ENCODE results near the gene PPP1R37.

The PPP1R37 gene

GRCh38 chr19:45187421-45188100 lies 94.6 kb downstream of the PPP1R37 start:
- no peak overlapping the region for H3K4ac ChIP-seq (ENCODE audit: low read depth in 1 of 2, low read length in 2 of 2)
- H2BK15ac ChIP-seq (ENCODE audit: low read depth, poor library complexity, severe bottlenecking), result no peak overlapping the region
- H3K4me1 ChIP-seq (ENCODE audit: control insufficient read depth, insufficient read depth, low read depth, low read length), result peaks cover 4% of the 10 kb centered on the region
- H3K36me3 ChIP-seq (ENCODE audit: control insufficient read depth in 1 of 2, insufficient read depth in 2 of 2, low read depth in 1 of 2, low read length in 2 of 2), result peaks cover 0 to 2% of the 10 kb centered on the region in 2 experiments
- H2BK120ac ChIP-seq (ENCODE audit: low read depth, low read length), result no peak overlapping the region
- no peak overlapping the region for H4K8ac ChIP-seq (ENCODE audit: low read length)
- H3K14ac ChIP-seq (ENCODE audit: low read length in 2 of 2), result no peak overlapping the region
- no peak overlapping the region for H3K4me2 ChIP-seq (ENCODE audit: low read length, poor library complexity, severe bottlenecking)
- H3K23ac ChIP-seq (ENCODE audit: low read length in 2 of 2), result no peak overlapping the region
- H3K9ac ChIP-seq (ENCODE audit: low read length), result no peak overlapping the region
- peaks cover 3% of the 10 kb centered on the region for H3K79me1 ChIP-seq (replicated peaks; ENCODE audit: low read length, poor library complexity, severe bottlenecking)
- WGBS, result 42% methylated on average over 11 of the region's 12 CpGs
- DNase-seq, result no peak
- no peaks in the 10 kb centered on the region for H3K9me3 ChIP-seq (ENCODE audit: control insufficient read depth, low read length)
- H2AFZ ChIP-seq (ENCODE audit: low read depth, low read length), result no peak overlapping the region
- H2AK5ac ChIP-seq (ENCODE audit: low read length, severe bottlenecking), result no peak overlapping the region
- H3K4me3 ChIP-seq (ENCODE audit: insufficient read depth in 1 of 2, low read depth in 1 of 2, low read length in 2 of 2), result no peak overlapping the region
- H3K27ac ChIP-seq (ENCODE audit: low read length, poor library complexity, severe bottlenecking), result no peak overlapping the region
- no peak overlapping the region for H2BK12ac ChIP-seq (ENCODE audit: low read length in 2 of 2)
- H3K27me3 ChIP-seq (ENCODE audit: control insufficient read depth in 1 of 2, insufficient read depth in 1 of 2, low read length in 2 of 2), result no peaks in the 10 kb centered on the region
- no peak overlapping the region for H4K91ac ChIP-seq (ENCODE audit: low read length)
- H3K18ac ChIP-seq (ENCODE audit: low read depth in 1 of 2, low read length in 2 of 2), result no peak overlapping the region
- H2BK5ac ChIP-seq (ENCODE audit: low read depth, low read length, poor library complexity, severe bottlenecking), result no peak overlapping the region

GRCh38 chr19:45189971-45190370 lies 97.0 kb downstream of the PPP1R37 start:
- Histone ChIP-seq H2BK12ac (ENCODE audit: low read length in 2 of 2) (no peak overlapping the region), H3K18ac (ENCODE audit: low read depth in 1 of 2, low read length in 2 of 2) (no peak overlapping the region), H3K36me3 (ENCODE audit: control insufficient read depth in 1 of 2, insufficient read depth in 2 of 2, low read depth in 1 of 2, low read length in 2 of 2) (peaks cover 0 to 2% of the 10 kb centered on the region in 2 experiments), H4K91ac (ENCODE audit: low read length) (no peak overlapping the region), H4K8ac (ENCODE audit: low read length) (no peak overlapping the region), H3K9me3 (ENCODE audit: control insufficient read depth, low read length) (no peaks in the 10 kb centered on the region), H3K4ac (ENCODE audit: low read depth in 1 of 2, low read length in 2 of 2) (no peak overlapping the region), H3K4me2 (ENCODE audit: low read length, poor library complexity, severe bottlenecking) (no peak overlapping the region), H2BK120ac (ENCODE audit: low read depth, low read length) (no peak overlapping the region), H3K27me3 (ENCODE audit: control insufficient read depth in 1 of 2, insufficient read depth in 1 of 2, low read length in 2 of 2) (no peaks in the 10 kb centered on the region), H2BK5ac (ENCODE audit: low read depth, low read length, poor library complexity, severe bottlenecking) (no peak overlapping the region), H3K27ac (ENCODE audit: low read length, poor library complexity, severe bottlenecking) (no peak overlapping the region), H2BK15ac (ENCODE audit: low read depth, poor library complexity, severe bottlenecking) (no peak overlapping the region), H2AK5ac (ENCODE audit: low read length, severe bottlenecking) (no peak overlapping the region), H3K4me3 (ENCODE audit: insufficient read depth in 1 of 2, low read depth in 1 of 2, low read length in 2 of 2) (no peak overlapping the region), H3K14ac (ENCODE audit: low read length in 2 of 2) (no peak overlapping the region), H2AFZ (ENCODE audit: low read depth, low read length) (no peak overlapping the region), H3K9ac (ENCODE audit: low read length) (no peak overlapping the region), H3K4me1 (ENCODE audit: control insufficient read depth, insufficient read depth, low read depth, low read length) (peaks cover 4% of the 10 kb centered on the region), H3K79me1 (replicated peaks; ENCODE audit: low read length, poor library complexity, severe bottlenecking) (no peaks in the 10 kb centered on the region), H3K23ac (ENCODE audit: low read length in 2 of 2) (no peak overlapping the region)
- DNase-seq, result no peak
- no CpG with 5 or more reads among the region's 1 CpG for WGBS

DNA sequence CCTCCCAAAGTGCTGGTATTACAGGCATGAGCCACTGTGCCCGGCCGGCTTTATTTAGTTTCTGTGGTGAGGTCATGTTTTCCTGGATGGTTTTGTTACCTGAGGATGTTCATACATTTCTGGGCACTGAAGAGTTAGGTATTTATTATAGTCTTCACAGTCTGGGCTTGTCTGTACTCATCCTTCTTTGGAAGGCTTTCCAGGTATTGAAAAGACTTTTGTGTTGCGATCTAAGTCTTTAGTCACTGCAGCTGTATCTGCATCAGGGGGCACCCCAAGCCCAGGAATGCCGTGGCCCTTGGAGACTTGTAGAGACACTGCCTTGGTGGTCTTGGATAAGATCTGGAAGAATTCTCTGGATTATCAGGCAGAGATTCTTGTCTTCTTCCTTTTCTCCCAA lies 98.4 kb downstream of the PPP1R37 start:
- Histone ChIP-seq H4K91ac (ENCODE audit: low read length) (no peak overlapping the region), H3K36me3 (ENCODE audit: control insufficient read depth in 1 of 2, insufficient read depth in 2 of 2, low read depth in 1 of 2, low read length in 2 of 2) (peaks cover 0 to 2% of the 10 kb centered on the region in 2 experiments), H4K8ac (ENCODE audit: low read length) (no peak overlapping the region), H2BK15ac (ENCODE audit: low read depth, poor library complexity, severe bottlenecking) (no peak overlapping the region), H3K4ac (ENCODE audit: low read depth in 1 of 2, low read length in 2 of 2) (no peak overlapping the region), H2BK12ac (ENCODE audit: low read length in 2 of 2) (no peak overlapping the region), H3K23ac (ENCODE audit: low read length in 2 of 2) (no peak overlapping the region), H2BK5ac (ENCODE audit: low read depth, low read length, poor library complexity, severe bottlenecking) (no peak overlapping the region), H3K4me2 (ENCODE audit: low read length, poor library complexity, severe bottlenecking) (no peak overlapping the region), H3K9me3 (ENCODE audit: control insufficient read depth, low read length) (no peaks in the 10 kb centered on the region), H3K4me3 (ENCODE audit: insufficient read depth in 1 of 2, low read depth in 1 of 2, low read length in 2 of 2) (no peak overlapping the region), H3K4me1 (ENCODE audit: control insufficient read depth, insufficient read depth, low read depth, low read length) (peaks cover 4% of the 10 kb centered on the region), H3K9ac (ENCODE audit: low read length) (no peak overlapping the region), H3K27me3 (ENCODE audit: control insufficient read depth in 1 of 2, insufficient read depth in 1 of 2, low read length in 2 of 2) (no peaks in the 10 kb centered on the region), H3K27ac (ENCODE audit: low read length, poor library complexity, severe bottlenecking) (no peak overlapping the region), H3K79me1 (replicated peaks; ENCODE audit: low read length, poor library complexity, severe bottlenecking) (no peaks in the 10 kb centered on the region), H2BK120ac (ENCODE audit: low read depth, low read length) (no peak overlapping the region), H2AK5ac (ENCODE audit: low read length, severe bottlenecking) (no peak overlapping the region), H2AFZ (ENCODE audit: low read depth, low read length) (no peak overlapping the region), H3K14ac (ENCODE audit: low read length in 2 of 2) (no peak overlapping the region), H3K18ac (ENCODE audit: low read depth in 1 of 2, low read length in 2 of 2) (no peak overlapping the region)
- DNase-seq, result no peak
- 94% methylated on average over 4 of the region's 4 CpGs for WGBS

GRCh38 chr19:45195764-45196163 lies 102.8 kb downstream of the PPP1R37 start:
- no peak overlapping the region for H3K27ac ChIP-seq (ENCODE audit: low read length, poor library complexity, severe bottlenecking)
- no peak overlapping the region for H3K23ac ChIP-seq (ENCODE audit: low read length in 2 of 2)
- no peaks in the 10 kb centered on the region for H3K36me3 ChIP-seq (ENCODE audit: control insufficient read depth in 1 of 2, insufficient read depth in 2 of 2, low read depth in 1 of 2, low read length in 2 of 2)
- 57% methylated on average over 6 of the region's 6 CpGs for WGBS
- H2BK12ac ChIP-seq (ENCODE audit: low read length in 2 of 2), result no peak overlapping the region
- no peaks in the 10 kb centered on the region for H3K79me1 ChIP-seq (replicated peaks; ENCODE audit: low read length, poor library complexity, severe bottlenecking)
- H3K4me1 ChIP-seq (ENCODE audit: control insufficient read depth, insufficient read depth, low read depth, low read length), result no peaks in the 10 kb centered on the region
- H3K4ac ChIP-seq (ENCODE audit: low read depth in 1 of 2, low read length in 2 of 2), result no peak overlapping the region
- no peaks in the 10 kb centered on the region for H3K27me3 ChIP-seq (ENCODE audit: control insufficient read depth in 1 of 2, insufficient read depth in 1 of 2, low read length in 2 of 2)
- H3K4me3 ChIP-seq (ENCODE audit: insufficient read depth in 1 of 2, low read depth in 1 of 2, low read length in 2 of 2), result no peak overlapping the region
- H2BK5ac ChIP-seq (ENCODE audit: low read depth, low read length, poor library complexity, severe bottlenecking), result no peak overlapping the region
- H3K9ac ChIP-seq (ENCODE audit: low read length), result no peak overlapping the region
- H4K8ac ChIP-seq (ENCODE audit: low read length), result no peak overlapping the region
- DNase-seq, result peak; percentile 65
- H4K91ac ChIP-seq (ENCODE audit: low read length), result no peak overlapping the region
- no peak overlapping the region for H3K18ac ChIP-seq (ENCODE audit: low read depth in 1 of 2, low read length in 2 of 2)
- H2AK5ac ChIP-seq (ENCODE audit: low read length, severe bottlenecking), result no peak overlapping the region
- H2BK120ac ChIP-seq (ENCODE audit: low read depth, low read length), result no peak overlapping the region
- no peak overlapping the region for H3K14ac ChIP-seq (ENCODE audit: low read length in 2 of 2)
- no peaks in the 10 kb centered on the region for H3K9me3 ChIP-seq (ENCODE audit: control insufficient read depth, low read length)
- H2AFZ ChIP-seq (ENCODE audit: low read depth, low read length), result no peak overlapping the region
- H2BK15ac ChIP-seq (ENCODE audit: low read depth, poor library complexity, severe bottlenecking), result no peak overlapping the region
- no peak overlapping the region for H3K4me2 ChIP-seq (ENCODE audit: low read length, poor library complexity, severe bottlenecking)

Data from mesenchymal stem cell (in vitro differentiated cells and primary cell).